Skeletal muscle cell (primary cell): Measurements from ENCODE around the gene SHB.
A peak's percentile ranks its signal among the peaks of the same experiment; 100 is the strongest.
"Not testable (repeated sequence)": the region's sequence is repeated elsewhere in the genome, so short reads cannot be mapped to it uniquely, and the experiment has no call there.

ENCODE experiments used
- DNase-seq: peaks from one replicate; pipeline ENCODE4 v3.0.0-alpha.2; 2010; ENCODE audit warnings: low read depth
- H3K4me3 ChIP-seq: 2 replicates; pipeline ENCODE4 v1.5.1; 2011; ENCODE audit warnings: low read depth, mild to moderate bottlenecking, control low read depth, low read length, moderate library complexity

SHB gene

DNA sequence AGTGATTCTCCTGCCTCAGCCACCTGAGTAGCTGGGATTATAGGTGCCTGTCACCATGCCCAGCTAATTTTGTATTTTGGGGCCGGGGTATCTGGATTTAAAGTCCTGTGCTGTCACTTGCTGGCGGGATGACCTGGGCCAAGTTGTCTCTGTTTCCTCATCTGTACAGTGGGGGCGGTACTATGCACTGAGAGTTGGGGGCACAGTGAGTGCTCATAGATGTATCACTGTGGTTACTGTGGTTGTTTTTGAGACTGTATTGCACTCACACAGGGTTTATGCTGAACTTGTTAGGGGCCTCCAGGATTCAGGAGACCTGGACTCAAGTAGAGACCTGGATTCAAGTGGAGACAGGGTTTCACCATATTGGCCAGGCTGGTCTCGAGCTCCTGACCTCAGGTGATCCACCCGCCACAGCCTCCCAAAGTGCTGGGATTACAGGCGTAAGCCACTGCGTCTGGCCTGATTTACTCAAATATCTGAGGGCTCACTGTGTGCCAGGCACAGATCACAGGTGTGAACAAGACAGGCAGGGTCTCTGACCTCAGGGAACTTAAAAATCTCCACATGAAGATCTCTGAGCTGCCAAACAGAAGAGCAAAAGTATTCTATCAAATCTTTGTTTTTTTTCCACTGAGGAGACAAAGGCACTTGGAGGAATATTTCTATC, 103.2 kb downstream of the SHB start:
- DNase-seq, H3K4me3 ChIP-seq: not testable (repeated sequence)

- no peak overlapping the region for H3K4me3 ChIP-seq
- DNase-seq: no peak
These were observed 103.9 kb downstream of the SHB start for GRCh38 chr9:37965116-37965515.

DNA sequence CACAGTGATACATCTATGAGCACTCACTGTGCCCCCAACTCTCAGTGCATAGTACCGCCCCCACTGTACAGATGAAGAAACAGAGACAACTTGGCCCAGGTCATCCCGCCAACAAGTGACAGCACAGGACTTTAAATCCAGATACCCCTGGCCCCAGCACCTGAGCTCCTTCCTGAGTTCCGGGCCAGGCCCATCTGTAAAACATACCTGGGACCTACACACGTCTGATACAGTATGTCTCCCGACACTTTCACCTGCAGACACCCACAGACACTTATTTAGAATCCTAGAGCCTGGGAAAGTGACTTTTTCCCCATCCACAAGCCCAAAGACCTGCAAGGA, 104.3 kb downstream of the SHB start:
- DNase-seq: no peak
- no peak overlapping the region for H3K4me3 ChIP-seq

GRCh38 chr9:37963936-37964739, 104.9 kb downstream of the SHB start:
- no peak overlapping the region for H3K4me3 ChIP-seq
- peak; percentile 95 for DNase-seq

DNA sequence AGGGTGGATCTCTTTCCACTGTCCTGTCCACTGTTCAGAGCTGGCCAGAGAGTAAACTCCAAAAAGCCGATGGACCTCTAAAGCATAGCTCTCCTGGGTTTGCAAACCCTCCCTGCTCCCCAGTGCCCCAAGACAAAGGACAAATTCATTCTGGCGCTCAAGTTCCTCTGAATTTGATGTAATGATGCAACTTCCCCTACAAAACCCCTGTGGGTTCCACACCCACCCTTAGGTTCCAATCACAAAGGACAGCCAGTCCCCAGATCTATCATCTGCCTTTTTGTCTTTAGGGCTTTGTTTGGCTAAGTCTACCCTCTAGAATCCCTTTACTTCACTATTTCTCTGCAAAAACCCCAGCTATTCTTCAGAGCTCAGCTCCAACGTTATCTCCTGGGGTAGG, 107.7 kb downstream of the SHB start:
- no peak for DNase-seq
- H3K4me3 ChIP-seq: no peak overlapping the region

DNA sequence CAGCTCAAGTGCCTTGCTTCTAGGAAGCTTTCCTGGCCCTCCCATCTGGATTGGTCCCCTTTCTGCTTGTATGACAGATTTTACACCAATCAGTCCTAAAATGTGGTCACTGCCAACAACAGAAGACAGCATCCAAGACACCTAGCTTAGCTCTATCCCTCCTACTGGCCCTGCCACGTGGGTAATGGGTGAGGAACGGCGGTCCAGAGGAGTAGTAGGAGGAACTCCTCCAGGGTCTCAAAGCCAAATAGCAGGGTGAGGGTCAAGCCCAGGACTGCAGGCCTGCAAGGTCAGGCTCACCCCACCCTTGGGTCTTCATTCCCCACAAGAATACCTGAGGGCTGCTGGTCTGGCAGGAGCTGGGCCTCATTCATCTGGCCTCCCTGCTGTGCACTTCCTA, 108.4 kb downstream of the SHB start:
- no peak for DNase-seq
- H3K4me3 ChIP-seq: no peak overlapping the region

DNA sequence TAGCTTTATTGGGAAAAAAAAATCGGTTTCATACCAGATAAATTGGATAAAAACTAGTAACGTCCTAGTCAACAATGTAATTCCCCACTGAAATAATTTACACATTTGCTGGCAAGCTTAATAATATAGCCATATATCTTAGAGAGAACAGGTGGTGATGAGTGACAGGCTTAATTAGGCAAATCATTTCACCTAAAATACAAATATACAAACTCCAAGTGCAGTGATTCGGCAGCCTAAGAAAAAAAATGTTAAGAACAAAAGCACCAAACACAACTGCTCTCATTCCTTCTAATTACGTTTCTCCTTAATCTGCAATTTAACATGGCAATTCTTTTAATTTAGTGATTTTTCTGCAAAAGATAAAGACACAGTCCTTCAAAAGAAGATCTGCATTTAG, 109.1 kb downstream of the SHB start:
- H3K4me3 ChIP-seq: no peak overlapping the region
- DNase-seq: no peak

DNA sequence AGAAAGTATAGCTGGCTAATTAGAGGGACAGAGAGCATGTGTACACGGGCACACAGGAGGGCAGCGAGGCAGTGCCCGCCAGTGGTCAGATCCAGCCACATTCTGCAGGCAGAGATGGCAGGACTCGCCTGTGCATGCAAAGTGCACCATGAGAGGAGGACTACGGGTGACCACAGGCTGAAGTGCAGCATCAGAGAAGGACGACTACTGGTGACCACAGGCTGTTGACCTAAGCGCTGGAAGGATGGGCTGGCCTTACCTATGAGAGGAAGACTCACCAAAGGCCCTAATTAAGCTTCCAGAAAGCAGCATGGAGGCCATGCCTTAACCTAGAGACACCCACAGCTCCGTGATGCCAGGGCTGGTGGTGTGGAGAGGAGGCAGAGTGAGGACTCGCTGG, 110.9 kb downstream of the SHB start:
- H3K4me3 ChIP-seq: no peak overlapping the region
- DNase-seq: no peak

- no peak overlapping the region for H3K4me3 ChIP-seq
- no peak for DNase-seq
These were observed 111.4 kb downstream of the SHB start for GRCh38 chr9:37957664-37957953.

DNA sequence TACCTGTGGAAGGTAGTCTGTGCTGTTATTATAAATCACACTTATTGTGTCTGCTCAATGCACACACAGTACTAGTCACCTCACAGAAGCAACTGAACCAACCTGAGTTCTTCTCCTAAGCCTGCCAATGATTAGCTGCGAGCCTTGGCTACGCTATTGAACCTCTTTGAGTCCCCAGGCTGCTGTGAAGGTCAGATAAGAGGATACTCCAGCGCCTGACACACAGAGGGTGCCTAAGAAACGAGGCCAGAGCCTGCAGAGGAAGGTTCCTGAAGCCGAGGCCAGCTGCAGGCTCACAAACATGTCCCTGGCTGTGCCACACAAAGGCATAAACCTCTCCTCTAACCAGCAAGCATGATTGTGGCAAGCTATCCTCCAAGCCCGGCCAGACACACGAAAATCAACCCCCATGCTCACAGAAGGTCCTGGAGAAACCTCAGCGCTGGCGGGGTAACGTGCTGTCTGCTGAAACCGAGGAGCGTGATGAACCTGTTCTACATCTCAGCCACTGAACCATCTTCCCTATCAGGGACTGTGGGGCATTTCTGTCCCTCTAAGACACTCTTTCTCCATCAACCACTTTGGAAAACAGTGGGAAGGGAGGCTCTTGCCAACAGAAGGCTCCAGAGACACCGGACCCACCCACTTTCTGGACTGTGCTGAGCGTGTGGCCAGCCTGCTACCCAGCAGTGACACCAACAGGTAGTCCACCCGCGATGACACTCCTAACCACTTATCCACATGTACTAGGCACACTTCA, 111.9 kb downstream of the SHB start:
- H3K4me3 ChIP-seq: no peak overlapping the region
- no peak for DNase-seq

GRCh38 chr9:37956423-37956820, 112.6 kb downstream of the SHB start:
- no peak for DNase-seq
- no peak overlapping the region for H3K4me3 ChIP-seq

- no peak for DNase-seq
- no peak overlapping the region for H3K4me3 ChIP-seq
These were observed 113.1 kb downstream of the SHB start for GRCh38 chr9:37955781-37956422.

- no peak overlapping the region for H3K4me3 ChIP-seq
- DNase-seq: no peak
These were observed 114.4 kb downstream of the SHB start for GRCh38 chr9:37954581-37954981.

DNA sequence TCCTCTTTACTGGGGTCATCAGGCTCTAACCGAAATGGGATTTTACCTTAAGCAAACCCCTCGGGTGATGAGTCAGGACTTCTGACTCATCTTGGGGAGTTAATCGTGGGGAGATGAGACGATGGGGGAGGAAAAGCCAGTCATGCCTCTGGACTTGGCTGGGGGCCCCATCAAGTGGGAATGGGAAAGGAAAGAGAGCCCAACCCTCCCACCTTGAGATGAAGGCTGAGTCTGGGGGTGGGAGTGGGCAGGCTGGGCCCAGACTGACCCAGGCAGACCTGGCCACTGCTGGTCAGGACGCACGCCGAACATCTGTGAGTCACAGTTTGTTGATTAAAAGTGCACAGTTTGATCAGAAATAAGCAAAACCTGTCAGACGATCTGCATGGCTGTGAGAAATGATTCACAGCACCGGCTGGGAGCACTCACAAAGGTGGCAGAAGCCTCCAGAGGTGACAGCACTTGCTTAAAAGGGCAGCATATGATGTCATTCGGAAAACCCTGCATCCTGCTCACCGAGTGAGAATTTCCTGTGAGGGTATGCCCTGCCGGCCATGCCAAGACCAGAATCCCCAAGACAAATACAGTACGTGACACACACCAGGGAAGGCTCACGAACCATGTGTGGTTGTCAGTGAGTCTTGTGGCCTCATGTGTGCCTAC, 115.1 kb downstream of the SHB start:
- peak; percentile 95 for DNase-seq

GRCh38 chr9:37953206-37953774, 115.7 kb downstream of the SHB start:
- no peak for DNase-seq

More for the DNA sequence above, 115.1 kb downstream of the SHB start:
- H3K4me3 ChIP-seq: no peak overlapping the region

DNA sequence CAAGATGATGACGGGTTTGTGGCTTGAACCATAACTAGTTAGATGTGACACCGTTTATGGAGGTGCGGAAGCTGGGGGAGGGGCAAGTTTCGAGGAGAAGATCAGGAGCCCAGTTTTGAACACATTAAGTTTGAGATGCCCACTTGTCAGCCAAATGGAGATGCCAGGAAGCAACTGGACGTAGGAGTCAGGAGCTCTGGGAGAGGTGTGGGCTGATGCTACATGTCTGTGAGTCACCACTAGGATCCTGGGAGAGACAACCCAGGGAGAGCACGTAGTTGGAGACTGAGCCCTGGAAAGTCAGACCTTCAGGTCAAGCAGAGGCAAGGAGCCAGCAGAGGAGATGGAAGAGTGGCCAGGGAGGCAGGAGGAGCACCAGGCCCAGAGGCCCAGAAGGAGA, 116.3 kb downstream of the SHB start:
- peak; percentile 76 for DNase-seq
- H3K4me3 ChIP-seq: no peak overlapping the region

More at GRCh38 chr9:37953206-37953774, 115.7 kb downstream of the SHB start:
- H3K4me3 ChIP-seq: no peak overlapping the region

DNA sequence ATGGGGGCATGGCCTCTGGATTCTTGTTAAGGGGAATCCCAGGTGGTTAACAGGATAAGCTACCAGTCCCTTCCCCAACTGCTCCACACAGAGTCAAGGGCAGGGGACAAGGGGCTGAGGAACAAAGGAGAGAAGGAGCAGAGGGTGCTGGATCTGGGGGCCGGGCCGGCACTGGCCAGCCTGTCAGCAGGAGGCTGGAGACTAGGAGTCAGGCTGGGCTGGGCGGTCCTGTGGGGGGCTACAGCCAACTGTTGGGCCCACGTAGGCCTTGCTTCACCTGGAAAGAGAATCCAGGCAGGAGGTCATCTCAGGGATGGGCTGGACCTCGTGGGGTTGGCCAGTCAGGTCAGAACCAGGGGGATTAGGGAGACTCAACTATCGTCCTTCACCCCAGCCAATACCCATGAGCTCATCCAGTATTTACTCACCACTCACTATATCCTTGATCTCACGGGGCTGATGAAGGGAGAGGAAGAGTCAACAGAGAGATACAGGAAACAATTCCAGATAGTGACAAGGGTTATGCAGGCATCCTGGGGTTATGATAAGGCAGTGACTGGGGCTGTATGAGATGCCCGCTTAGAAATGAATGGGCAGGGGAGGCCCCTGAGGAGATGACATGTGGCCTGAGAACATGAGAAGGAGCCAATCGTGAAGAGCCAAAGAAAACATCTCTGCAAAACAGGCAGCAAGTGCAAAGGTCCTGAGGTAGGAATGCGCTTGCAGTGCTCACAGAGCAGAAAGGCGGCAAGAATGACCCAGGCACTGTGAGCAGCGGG, 117.2 kb downstream of the SHB start:
- H3K4me3 ChIP-seq: no peak overlapping the region
- DNase-seq: no peak

GRCh38 chr9:37950561-37950960, 118.5 kb downstream of the SHB start:
- DNase-seq: no peak
- H3K4me3 ChIP-seq: no peak overlapping the region

GRCh38 chr9:37949576-37949975, 119.5 kb downstream of the SHB start:
- DNase-seq: no peak
- no peak overlapping the region for H3K4me3 ChIP-seq
